Astrocyte (in vitro differentiated cells and primary cell): ENCODE results near the gene IP6K3. TPM values are rescaled to one million over a fixed set of nuclear protein-coding genes. Genes with fewer than 3 reads are reported as not detected.

ENCODE experiments used
- DNase-seq: peaks from one replicate; pipeline ENCODE4 v3.0.0-alpha.2; 2010; ENCODE audit warnings: low read depth
- FAIRE-seq: peaks from 2 replicates; lab custom pipeline; 2011; peaks lifted over from hg19 to GRCh38; lab: Jason Lieb, UNC
- H2AFZ ChIP-seq: 2 replicates; pipeline ENCODE4 v1.6.0; 2012; ENCODE audit warnings: low read depth, low read length, inconsistent platforms
- H3K27ac ChIP-seq: 2 replicates; pipeline ENCODE4 v1.5.1; 2011; ENCODE audit warnings: low read depth, low read length, inconsistent platforms
- H3K27me3 ChIP-seq: 2 replicates; pipeline ENCODE4 v1.6.0; 2011; ENCODE audit warnings: low read length, inconsistent platforms; ENCODE audit not compliant: insufficient read depth
- H3K36me3 ChIP-seq: 2 replicates; pipeline ENCODE4 v1.5.1; 2011; ENCODE audit warnings: low read length, inconsistent platforms; ENCODE audit not compliant: insufficient read depth
- H3K4me1 ChIP-seq: 2 replicates; pipeline ENCODE4 v1.5.1; 2011; ENCODE audit warnings: low read length, inconsistent platforms; ENCODE audit not compliant: insufficient read depth
- H3K4me2 ChIP-seq: 2 replicates; pipeline ENCODE4 v1.6.0; 2012; ENCODE audit warnings: low read length, inconsistent platforms
- H3K4me3 ChIP-seq: 2 replicates; pipeline ENCODE4 v1.5.1; 2011; ENCODE audit warnings: low read depth, mild to moderate bottlenecking, low read length, inconsistent platforms; ENCODE audit not compliant: insufficient read depth
- H3K79me2 ChIP-seq: 2 replicates; pipeline ENCODE4 v1.6.0; 2012; ENCODE audit warnings: mild to moderate bottlenecking, low read length, inconsistent platforms; ENCODE audit not compliant: insufficient read depth
- H3K9ac ChIP-seq: 2 replicates; pipeline ENCODE4 v1.6.0; 2012; ENCODE audit warnings: mild to moderate bottlenecking, low read length, inconsistent platforms
- H3K9me3 ChIP-seq: 2 replicates; pipeline ENCODE4 v1.5.1; 2012; ENCODE audit warnings: low read depth, mild to moderate bottlenecking, low read length, inconsistent platforms; ENCODE audit not compliant: insufficient read depth
- H4K20me1 ChIP-seq: 2 replicates; pipeline ENCODE4 v1.6.0; 2012; ENCODE audit warnings: low read length, inconsistent platforms; ENCODE audit not compliant: insufficient read depth
- H3K27ac Mint-ChIP-seq: one replicate; pipeline ENCODE4 v1.8.0; 2021; ENCODE audit warnings: mild to moderate bottlenecking, mixed read lengths; ENCODE audit not compliant: unreplicated experiment
- H3K27me3 Mint-ChIP-seq: one replicate; pipeline ENCODE4 v1.8.0; 2021; ENCODE audit warnings: low read depth, mixed read lengths; ENCODE audit not compliant: unreplicated experiment
- H3K36me3 Mint-ChIP-seq: one replicate; pipeline ENCODE4 v1.8.0; 2021; ENCODE audit warnings: low read depth, mixed read lengths; ENCODE audit not compliant: unreplicated experiment
- H3K4me1 Mint-ChIP-seq: one replicate; pipeline ENCODE4 v1.8.0; 2021; ENCODE audit warnings: low read depth, mixed read lengths; ENCODE audit not compliant: unreplicated experiment
- H3K4me3 Mint-ChIP-seq: one replicate; pipeline ENCODE4 v1.8.0; 2021; ENCODE audit warnings: mild to moderate bottlenecking, moderate library complexity, mixed read lengths; ENCODE audit not compliant: unreplicated experiment
- H3K9me3 Mint-ChIP-seq: one replicate; pipeline ENCODE4 v1.8.0; 2021; ENCODE audit warnings: mild to moderate bottlenecking, mixed read lengths; ENCODE audit not compliant: unreplicated experiment
- EZH2 ChIP-seq: IDR thresholded peaks from 2 replicates; pipeline ENCODE4 v1.6.1; 2012; ENCODE audit warnings: mild to moderate bottlenecking, low read length, inconsistent platforms; ENCODE audit not compliant: insufficient read depth
- total RNA-seq: library from RNA; stranded (reverse); gene quantifications from 2 replicates; pipeline ENCODE4 v1.2.1, GENCODE V29; 2021
- TF ChIP-seq, protein P1 (sequence below): IDR thresholded peaks from 2 replicates; pipeline ENCODE4 v1.5.1; 2011; ENCODE audit warnings: low read depth, mild to moderate bottlenecking, inconsistent platforms, low read length, moderate library complexity; ENCODE audit not compliant: insufficient read depth

IP6K3 gene
- total RNA-seq, 1 donor from 2014 or later = 4.6 TPM

- Mint-ChIP-seq H3K27me3 (no peaks in the 10 kb centered on the region), H3K4me3 (no peak overlapping the region), H3K4me1 (peaks cover 15% of the 10 kb centered on the region), H3K36me3 (peaks cover 29% of the 10 kb centered on the region), H3K9me3 (no peaks in the 10 kb centered on the region), H3K27ac (no peak overlapping the region)
- H4K20me1 ChIP-seq = no peaks in the 10 kb centered on the region
- H3K4me2 ChIP-seq = no peak overlapping the region
- TF ChIP-seq EZH2 = no peak
- TF ChIP-seq, protein P1, sequence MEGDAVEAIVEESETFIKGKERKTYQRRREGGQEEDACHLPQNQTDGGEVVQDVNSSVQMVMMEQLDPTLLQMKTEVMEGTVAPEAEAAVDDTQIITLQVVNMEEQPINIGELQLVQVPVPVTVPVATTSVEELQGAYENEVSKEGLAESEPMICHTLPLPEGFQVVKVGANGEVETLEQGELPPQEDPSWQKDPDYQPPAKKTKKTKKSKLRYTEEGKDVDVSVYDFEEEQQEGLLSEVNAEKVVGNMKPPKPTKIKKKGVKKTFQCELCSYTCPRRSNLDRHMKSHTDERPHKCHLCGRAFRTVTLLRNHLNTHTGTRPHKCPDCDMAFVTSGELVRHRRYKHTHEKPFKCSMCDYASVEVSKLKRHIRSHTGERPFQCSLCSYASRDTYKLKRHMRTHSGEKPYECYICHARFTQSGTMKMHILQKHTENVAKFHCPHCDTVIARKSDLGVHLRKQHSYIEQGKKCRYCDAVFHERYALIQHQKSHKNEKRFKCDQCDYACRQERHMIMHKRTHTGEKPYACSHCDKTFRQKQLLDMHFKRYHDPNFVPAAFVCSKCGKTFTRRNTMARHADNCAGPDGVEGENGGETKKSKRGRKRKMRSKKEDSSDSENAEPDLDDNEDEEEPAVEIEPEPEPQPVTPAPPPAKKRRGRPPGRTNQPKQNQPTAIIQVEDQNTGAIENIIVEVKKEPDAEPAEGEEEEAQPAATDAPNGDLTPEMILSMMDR = no peak
- no peaks in the 10 kb centered on the region for H3K79me2 ChIP-seq
- H3K9ac ChIP-seq = no peak overlapping the region
- DNase-seq = no peak
- peaks cover 25% of the 10 kb centered on the region for H3K4me1 ChIP-seq
- no peaks in the 10 kb centered on the region for H3K27me3 ChIP-seq
- no peaks in the 10 kb centered on the region for H3K36me3 ChIP-seq
- no peak overlapping the region for H2AFZ ChIP-seq
- FAIRE-seq = no peak
- no peak overlapping the region for H3K4me3 ChIP-seq
- no peak overlapping the region for H3K27ac ChIP-seq
- H3K9me3 ChIP-seq = no peaks in the 10 kb centered on the region
These were observed 69.0 kb downstream of the IP6K3 start for GRCh38 chr6:33677689-33678088.

DNA sequence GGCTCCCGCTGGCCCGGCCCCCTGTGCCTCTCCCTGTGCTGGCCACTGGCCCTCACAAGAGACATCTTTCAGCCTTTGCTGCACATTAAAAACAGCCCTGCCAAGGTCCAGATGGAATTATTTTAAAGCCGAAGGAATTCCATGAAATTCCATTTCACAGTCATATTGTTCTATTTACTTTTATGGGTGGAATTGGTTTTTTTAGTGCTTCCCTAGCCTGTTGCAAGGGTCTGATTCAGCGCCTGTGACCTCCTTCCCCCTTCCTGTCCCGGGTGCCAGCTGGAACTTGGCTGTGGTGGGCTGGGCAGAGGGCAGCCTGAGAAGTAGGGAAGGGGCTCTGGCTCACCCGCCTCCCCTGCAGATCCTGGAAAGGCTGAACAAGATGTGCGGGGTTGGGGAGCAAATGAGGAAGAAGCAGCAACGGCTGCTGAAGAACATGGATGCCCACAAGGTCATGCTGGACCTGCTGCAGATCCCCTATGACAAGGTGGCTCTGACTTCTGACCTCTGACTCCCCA lies 69.5 kb downstream of the IP6K3 start:
- Histone ChIP-seq H4K20me1 (no peaks in the 10 kb centered on the region), H3K9me3 (no peaks in the 10 kb centered on the region), H3K4me1 (peaks cover 28% of the 10 kb centered on the region), H3K4me2 (peak overlapping the region; percentile 12), H3K27me3 (no peaks in the 10 kb centered on the region), H3K36me3 (no peaks in the 10 kb centered on the region), H3K4me3 (no peak overlapping the region), H3K79me2 (no peaks in the 10 kb centered on the region), H3K9ac (no peak overlapping the region), H2AFZ (no peak overlapping the region), H3K27ac (no peak overlapping the region)
- Mint-ChIP-seq H3K4me1 (peaks cover 15% of the 10 kb centered on the region), H3K27me3 (no peaks in the 10 kb centered on the region), H3K27ac (no peak overlapping the region), H3K36me3 (peaks cover 28% of the 10 kb centered on the region), H3K9me3 (no peaks in the 10 kb centered on the region), H3K4me3 (no peak overlapping the region)
- no peak for DNase-seq
- TF ChIP-seq, protein P1 = no peak
- no peak for TF ChIP-seq EZH2
- no peak for FAIRE-seq

GRCh38 chr6:33676416-33677142 lies 70.1 kb downstream of the IP6K3 start:
- Mint-ChIP-seq H3K27ac (no peak overlapping the region), H3K9me3 (no peaks in the 10 kb centered on the region), H3K36me3 (peaks cover 29% of the 10 kb centered on the region), H3K4me3 (no peak overlapping the region), H3K27me3 (no peaks in the 10 kb centered on the region), H3K4me1 (peaks cover 15% of the 10 kb centered on the region)
- Histone ChIP-seq H2AFZ (no peak overlapping the region), H3K27ac (no peak overlapping the region), H3K4me1 (peaks cover 28% of the 10 kb centered on the region), H3K4me2 (peak overlapping the region; percentile 12), H4K20me1 (no peaks in the 10 kb centered on the region), H3K27me3 (no peaks in the 10 kb centered on the region), H3K4me3 (no peak overlapping the region), H3K36me3 (no peaks in the 10 kb centered on the region), H3K79me2 (no peaks in the 10 kb centered on the region), H3K9me3 (no peaks in the 10 kb centered on the region), H3K9ac (no peak overlapping the region)
- DNase-seq (no peak), FAIRE-seq (no peak)
- TF ChIP-seq EZH2 = no peak
- TF ChIP-seq, protein P1 = no peak
